Measurements from ENCODE around the gene CNPY1. TPM values are rescaled to one million over a fixed set of nuclear protein-coding genes. Genes with fewer than 3 reads are reported as not detected.
A peak's percentile ranks its signal among the peaks of the same experiment; 100 is the strongest.

CNPY1 gene
- total RNA-seq, 1 experiment from 2014 or later = not detected

DNA sequence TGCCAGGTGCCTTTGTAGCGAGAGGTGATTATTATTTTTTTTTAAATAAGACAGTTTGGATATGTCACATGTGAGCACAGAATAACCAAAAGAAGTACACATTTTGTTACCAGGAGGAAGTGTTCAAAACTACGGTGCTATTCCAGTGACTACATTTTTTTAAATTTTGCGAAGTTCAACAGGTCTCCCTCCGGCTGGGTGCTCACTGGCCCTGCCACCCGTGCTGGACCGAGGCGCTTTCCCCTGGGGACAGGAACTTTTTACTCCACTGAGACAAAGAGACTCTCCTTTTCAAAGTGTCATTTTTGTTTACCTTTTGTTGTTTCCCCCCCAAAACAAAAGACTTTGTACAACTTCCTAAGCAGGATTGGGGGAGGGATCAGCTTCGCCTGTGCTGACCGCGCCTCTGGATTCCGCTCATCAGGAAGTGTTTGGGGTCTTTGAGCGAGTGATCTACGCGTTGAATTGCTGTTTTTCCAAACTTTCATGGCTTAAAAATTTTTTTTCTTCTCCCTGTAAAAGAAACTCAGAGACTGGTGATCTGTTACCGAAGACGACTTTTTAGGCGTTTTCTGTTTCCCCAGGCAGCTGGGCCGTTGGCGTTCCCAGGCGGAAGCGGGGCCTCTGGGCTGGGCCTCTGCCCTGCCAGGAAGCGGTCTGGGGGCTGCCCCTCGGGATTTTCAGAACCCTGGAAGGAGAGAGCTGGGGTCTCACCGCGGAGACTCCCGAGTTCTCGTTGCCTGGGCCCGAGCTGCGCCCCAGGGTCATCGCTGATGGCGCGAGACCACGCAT is 81.2 kb downstream of the CNPY1 start:
- BruUV-seq (replicated peaks) = no TSS peak
- no peaks in the 10 kb centered on the region for H3K9me3 ChIP-seq
- H3K9me3 Mint-ChIP-seq (ENCODE audit: unreplicated experiment) = no peaks in the 10 kb centered on the region

DNA sequence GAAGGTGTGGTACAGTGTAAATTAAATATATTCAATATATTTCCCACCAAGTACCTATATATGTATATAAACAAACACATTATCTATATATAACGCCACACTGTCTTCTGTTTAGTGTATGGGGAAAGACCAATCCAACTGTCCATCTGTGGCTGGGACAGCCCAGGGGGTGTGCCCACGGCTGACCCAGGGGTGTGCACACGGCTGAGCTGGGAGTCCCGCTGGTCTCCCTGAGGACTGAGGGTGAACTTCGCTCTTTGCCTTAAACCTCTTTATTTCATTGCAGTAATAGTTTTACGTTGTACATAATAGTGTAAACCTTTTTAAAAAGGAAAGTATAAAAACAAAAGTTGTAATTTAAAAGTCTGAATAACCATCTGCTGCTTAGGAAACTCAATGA is 82.2 kb downstream of the CNPY1 start:
- no peak overlapping the region for H3K27ac Mint-ChIP-seq (ENCODE audit: unreplicated experiment)
- peaks cover 7% of the 10 kb centered on the region for H3K36me3 Mint-ChIP-seq (ENCODE audit: insufficient read depth, unreplicated experiment)
- Histone ChIP-seq H3K9me3 (no peaks in the 10 kb centered on the region), H3K36me3 (ENCODE audit: control insufficient read depth, insufficient read depth, low read length) (no peaks in the 10 kb centered on the region), H3K4me1 (no peaks in the 10 kb centered on the region), H3K4me3 (ENCODE audit: low read depth, low read length) (no peak overlapping the region), H3K27me3 (replicated peaks; ENCODE audit: control insufficient read depth, insufficient read depth, low read length) (no peaks in the 10 kb centered on the region)
- BruUV-seq (replicated peaks) = no TSS peak
- intact Hi-C loops (cut with micrococcal nuclease; ENCODE audit: unreplicated experiment) = no loop called here
- H3K27me3 Mint-ChIP-seq (ENCODE audit: insufficient read depth, unreplicated experiment) = peaks cover 7% of the 10 kb centered on the region
- no peaks in the 10 kb centered on the region for H3K9me3 Mint-ChIP-seq (ENCODE audit: unreplicated experiment)
- peak in 1 of 2 experiments; percentile 26 for DNase-seq
- ChIA-PET POLR2A (no interaction called here), CTCF (no interaction called here)
- H3K4me1 Mint-ChIP-seq (ENCODE audit: low read depth, unreplicated experiment) = no peaks in the 10 kb centered on the region
- TF ChIP-seq, protein P1, sequence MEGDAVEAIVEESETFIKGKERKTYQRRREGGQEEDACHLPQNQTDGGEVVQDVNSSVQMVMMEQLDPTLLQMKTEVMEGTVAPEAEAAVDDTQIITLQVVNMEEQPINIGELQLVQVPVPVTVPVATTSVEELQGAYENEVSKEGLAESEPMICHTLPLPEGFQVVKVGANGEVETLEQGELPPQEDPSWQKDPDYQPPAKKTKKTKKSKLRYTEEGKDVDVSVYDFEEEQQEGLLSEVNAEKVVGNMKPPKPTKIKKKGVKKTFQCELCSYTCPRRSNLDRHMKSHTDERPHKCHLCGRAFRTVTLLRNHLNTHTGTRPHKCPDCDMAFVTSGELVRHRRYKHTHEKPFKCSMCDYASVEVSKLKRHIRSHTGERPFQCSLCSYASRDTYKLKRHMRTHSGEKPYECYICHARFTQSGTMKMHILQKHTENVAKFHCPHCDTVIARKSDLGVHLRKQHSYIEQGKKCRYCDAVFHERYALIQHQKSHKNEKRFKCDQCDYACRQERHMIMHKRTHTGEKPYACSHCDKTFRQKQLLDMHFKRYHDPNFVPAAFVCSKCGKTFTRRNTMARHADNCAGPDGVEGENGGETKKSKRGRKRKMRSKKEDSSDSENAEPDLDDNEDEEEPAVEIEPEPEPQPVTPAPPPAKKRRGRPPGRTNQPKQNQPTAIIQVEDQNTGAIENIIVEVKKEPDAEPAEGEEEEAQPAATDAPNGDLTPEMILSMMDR (IDR thresholded peaks at IDR 0.05; ENCODE audit: insufficient read depth in 1 of 2, low read depth in 1 of 2, low read length in 1 of 2, severe bottlenecking in 1 of 2, unreplicated experiment in 1 of 2) = no peak
- no peak overlapping the region for H3K4me3 Mint-ChIP-seq (ENCODE audit: unreplicated experiment)

More for the DNA sequence above, 81.2 kb downstream of the CNPY1 start:
- DNase-seq = no peak
- Mint-ChIP-seq H3K36me3 (ENCODE audit: insufficient read depth, unreplicated experiment) (no peaks in the 10 kb centered on the region), H3K27me3 (ENCODE audit: insufficient read depth, unreplicated experiment) (peaks cover 4% of the 10 kb centered on the region), H3K4me1 (ENCODE audit: low read depth, unreplicated experiment) (no peaks in the 10 kb centered on the region), H3K4me3 (ENCODE audit: unreplicated experiment) (no peak overlapping the region), H3K27ac (ENCODE audit: unreplicated experiment) (no peak overlapping the region)
- intact Hi-C loops (cut with micrococcal nuclease; ENCODE audit: unreplicated experiment) = no loop called here
- H3K36me3 ChIP-seq (ENCODE audit: control insufficient read depth, insufficient read depth, low read length) = no peaks in the 10 kb centered on the region
- TF ChIP-seq, protein P1 (IDR thresholded peaks at IDR 0.05; ENCODE audit: insufficient read depth in 1 of 2, low read depth in 1 of 2, low read length in 1 of 2, severe bottlenecking in 1 of 2, unreplicated experiment in 1 of 2) = no peak
- POLR2A ChIA-PET = no interaction called here
- no peaks in the 10 kb centered on the region for H3K4me1 ChIP-seq
- H3K27me3 ChIP-seq (replicated peaks; ENCODE audit: control insufficient read depth, insufficient read depth, low read length) = no peaks in the 10 kb centered on the region
- no peak overlapping the region for H3K4me3 ChIP-seq (ENCODE audit: low read depth, low read length)
- CTCF ChIA-PET = no interaction called here

DNA sequence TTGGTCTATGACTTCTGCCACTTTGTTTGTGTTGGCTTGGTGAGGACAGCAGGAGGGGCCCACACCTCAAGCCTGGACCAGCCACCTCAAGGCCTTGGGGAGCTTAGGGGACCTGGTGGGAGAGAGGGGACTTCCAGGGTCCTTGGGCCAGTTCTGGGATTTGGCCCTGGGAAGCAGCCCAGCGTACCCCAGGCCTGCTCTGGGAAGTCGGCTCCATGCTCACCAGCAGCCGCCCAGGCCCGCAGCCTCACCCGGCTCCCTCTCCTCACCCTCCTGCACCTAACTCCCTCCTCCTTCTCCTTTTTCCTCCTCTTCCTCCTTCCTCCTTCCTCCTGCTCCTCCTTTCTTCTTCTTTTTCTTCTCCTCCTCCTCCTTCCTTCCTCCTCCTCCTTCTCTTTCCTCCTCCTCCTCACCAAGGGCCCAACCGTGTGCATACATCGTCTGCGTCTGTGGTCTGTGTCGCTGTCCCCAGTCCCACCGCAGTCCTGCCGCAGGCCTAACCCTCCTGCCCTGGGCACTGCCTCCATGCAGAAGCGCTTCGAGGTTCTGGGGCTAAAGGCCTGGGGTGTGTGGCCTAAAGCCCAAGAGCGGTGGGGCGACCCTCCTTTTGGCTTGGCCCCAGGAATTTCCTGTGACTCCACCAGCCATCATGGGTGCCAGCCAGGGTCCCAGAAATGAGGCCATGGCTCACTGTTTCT is 83.1 kb downstream of the CNPY1 start:
- Mint-ChIP-seq H3K9me3 (ENCODE audit: unreplicated experiment) (no peaks in the 10 kb centered on the region), H3K4me1 (ENCODE audit: low read depth, unreplicated experiment) (no peaks in the 10 kb centered on the region), H3K36me3 (ENCODE audit: insufficient read depth, unreplicated experiment) (peaks cover 9% of the 10 kb centered on the region), H3K4me3 (ENCODE audit: unreplicated experiment) (no peak overlapping the region), H3K27ac (ENCODE audit: unreplicated experiment) (no peak overlapping the region), H3K27me3 (ENCODE audit: insufficient read depth, unreplicated experiment) (peaks cover 8% of the 10 kb centered on the region)
- intact Hi-C loops (cut with micrococcal nuclease; ENCODE audit: unreplicated experiment) = no loop called here
- no peak for DNase-seq
- no TSS peak for BruUV-seq (replicated peaks)
- Histone ChIP-seq H3K4me3 (ENCODE audit: low read depth, low read length) (no peak overlapping the region), H3K4me1 (peaks cover 4% of the 10 kb centered on the region), H3K9me3 (no peaks in the 10 kb centered on the region), H3K27me3 (replicated peaks; ENCODE audit: control insufficient read depth, insufficient read depth, low read length) (no peaks in the 10 kb centered on the region), H3K36me3 (ENCODE audit: control insufficient read depth, insufficient read depth, low read length) (no peaks in the 10 kb centered on the region)
- ChIA-PET POLR2A (no interaction called here), CTCF (no interaction called here)
- TF ChIP-seq, protein P1 (IDR thresholded peaks at IDR 0.05; ENCODE audit: insufficient read depth in 1 of 2, low read depth in 1 of 2, low read length in 1 of 2, severe bottlenecking in 1 of 2, unreplicated experiment in 1 of 2) = no peak

Data from Caco-2 (cell line).